GM13977 (cell line): ENCODE data around the gene SLC5A2.

ENCODE experiments used
- DNase-seq: peaks from one replicate; pipeline ENCODE4 v3.0.0; 2012; ENCODE audit warnings: low spot score
- CTCF ChIP-seq: IDR thresholded peaks from 2 replicates; pipeline ENCODE4 v1.5.1; 2012; ENCODE audit warnings: mild to moderate bottlenecking, control low read depth; ENCODE audit not compliant: insufficient read depth; ENCODE audit errors: extremely low read depth, missing control alignments
- in situ Hi-C: fragments of 300-500 bp; cut with MboI; formaldehyde crosslinking; loops from one replicate; pipeline ENCODE4 v1.12.0; 2022; ENCODE audit warnings: low sequenced_read_pairs, low pct_unique_long_range_greater_than_20kb, mixed read lengths, inconsistent platforms; ENCODE audit not compliant: unreplicated experiment

Gene SLC5A2

GRCh38 chr16:31527734-31528274 lies 44.9 kb downstream of the SLC5A2 start, which contains the start of gene AHSP:
AHSP (plus strand) TSS chr16:31527900; CDS start chr16:31528140, 240 bp downstream.
- in situ Hi-C loops = no loop called here
- no peak for TF ChIP-seq CTCF
- no peak for DNase-seq

GRCh38 chr16:31528523-31529107 lies 45.7 kb downstream of the SLC5A2 start:
- no peak for TF ChIP-seq CTCF
- DNase-seq = no peak
- in situ Hi-C loops = no loop called here

GRCh38 chr16:31529108-31529936 lies 46.4 kb downstream of the SLC5A2 start:
- in situ Hi-C loops = no loop called here
- no peak for TF ChIP-seq CTCF
- no peak for DNase-seq

DNA sequence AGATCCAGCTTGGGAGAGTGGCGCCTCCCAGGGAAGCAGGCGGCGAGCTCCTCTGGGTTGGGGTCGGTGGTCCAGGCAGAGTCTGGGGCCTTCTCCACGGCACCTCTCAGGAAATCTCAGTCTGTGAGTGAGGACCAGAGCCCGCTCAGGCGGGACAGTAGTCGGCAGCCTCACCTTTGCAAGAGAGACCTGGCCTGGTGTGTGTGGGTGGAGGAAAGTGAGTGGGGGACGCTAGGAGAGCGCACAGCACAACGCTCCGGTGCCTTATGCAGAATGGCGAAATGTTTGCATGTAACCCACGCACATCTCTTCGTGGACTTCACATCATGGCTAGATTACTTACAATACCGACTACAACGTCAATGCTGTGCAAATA lies 47.0 kb downstream of the SLC5A2 start:
- no peak for TF ChIP-seq CTCF
- in situ Hi-C loops = no loop called here
- DNase-seq = no peak

- no peak for DNase-seq
- in situ Hi-C loops = no loop called here
- TF ChIP-seq CTCF = no peak
Measured at GRCh38 chr16:31530405-31530804, 47.5 kb downstream of the SLC5A2 start.

- in situ Hi-C loops = no loop called here
- TF ChIP-seq CTCF = no peak
- DNase-seq = no peak
Measured at GRCh38 chr16:31531096-31531495, 48.2 kb downstream of the SLC5A2 start.
